Stimulated activated CD4-positive, alpha-beta T cell treated with anti-CD3 and anti-CD28 coated beads, Interleukin-4, amount 100 ng/mL, for 24 hours (primary cell): ENCODE measurements around the gene C1orf87.
"Not testable (repeated sequence)": the region's sequence is repeated elsewhere in the genome, so short reads cannot be mapped to it uniquely, and the experiment has no call there.

ENCODE experiments used
- DNase-seq: peaks from one replicate; pipeline ENCODE4 v3.0.0-alpha.2; 2020

The C1orf87 gene

DNA sequence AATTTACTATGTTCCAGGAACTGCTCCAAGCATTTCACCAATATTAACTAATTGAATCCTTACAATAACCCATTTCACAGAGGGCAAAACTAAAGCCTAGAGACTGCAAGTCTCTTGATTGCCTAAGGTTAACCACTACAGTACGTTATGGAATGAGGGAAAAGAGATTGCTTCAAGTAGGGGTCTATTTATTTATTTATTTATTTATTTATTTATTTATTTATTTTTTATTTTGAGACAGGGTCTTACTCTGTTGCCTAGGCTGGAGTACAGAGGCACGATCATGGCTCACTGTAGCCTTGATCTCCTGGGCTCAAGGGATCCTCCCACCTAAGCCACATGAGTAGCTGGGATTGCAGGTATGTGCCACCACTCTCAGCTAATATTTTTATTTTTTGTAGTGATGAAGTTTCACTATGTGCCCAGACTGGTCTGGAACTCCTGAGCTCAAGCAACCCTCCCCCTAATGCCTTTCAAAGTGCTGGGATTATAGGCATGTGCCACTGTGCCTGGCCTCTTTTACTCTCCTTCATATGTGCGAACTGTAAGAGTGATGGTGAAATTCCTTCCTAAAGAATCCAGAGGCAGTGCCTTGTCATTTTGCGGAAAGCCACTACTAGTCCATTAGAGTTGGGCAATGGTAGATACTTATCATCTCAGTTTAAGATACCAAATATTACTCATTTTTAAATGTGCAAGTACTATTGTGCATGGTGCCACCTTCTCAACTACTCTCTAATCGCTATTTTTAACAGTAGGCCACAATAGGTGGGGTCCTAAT is 81.3 kb downstream of the C1orf87 start:
- DNase-seq = no peak

DNA sequence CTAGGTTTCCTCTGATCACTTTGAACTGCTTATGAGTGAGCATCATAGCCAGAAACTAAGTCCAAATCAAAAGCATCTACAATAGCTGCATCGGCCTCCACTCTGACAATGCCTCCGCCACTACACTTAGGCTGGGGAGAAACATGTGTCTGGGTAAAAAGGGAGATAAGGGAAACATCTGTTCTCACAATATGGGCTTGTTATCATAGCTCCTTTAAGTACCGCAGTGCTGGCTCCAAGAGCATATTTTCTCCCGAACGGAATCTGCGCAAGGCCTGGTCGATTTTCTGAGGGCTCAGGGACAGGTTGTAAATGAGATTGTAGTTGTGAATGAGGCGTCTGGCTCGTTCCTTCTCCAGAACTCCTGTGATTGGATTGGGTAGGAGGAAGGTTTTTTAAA is 83.1 kb downstream of the C1orf87 start:
- no peak for DNase-seq

GRCh38 chr1:59986516-59987310 is 86.9 kb downstream of the C1orf87 start:
- no peak for DNase-seq

DNA sequence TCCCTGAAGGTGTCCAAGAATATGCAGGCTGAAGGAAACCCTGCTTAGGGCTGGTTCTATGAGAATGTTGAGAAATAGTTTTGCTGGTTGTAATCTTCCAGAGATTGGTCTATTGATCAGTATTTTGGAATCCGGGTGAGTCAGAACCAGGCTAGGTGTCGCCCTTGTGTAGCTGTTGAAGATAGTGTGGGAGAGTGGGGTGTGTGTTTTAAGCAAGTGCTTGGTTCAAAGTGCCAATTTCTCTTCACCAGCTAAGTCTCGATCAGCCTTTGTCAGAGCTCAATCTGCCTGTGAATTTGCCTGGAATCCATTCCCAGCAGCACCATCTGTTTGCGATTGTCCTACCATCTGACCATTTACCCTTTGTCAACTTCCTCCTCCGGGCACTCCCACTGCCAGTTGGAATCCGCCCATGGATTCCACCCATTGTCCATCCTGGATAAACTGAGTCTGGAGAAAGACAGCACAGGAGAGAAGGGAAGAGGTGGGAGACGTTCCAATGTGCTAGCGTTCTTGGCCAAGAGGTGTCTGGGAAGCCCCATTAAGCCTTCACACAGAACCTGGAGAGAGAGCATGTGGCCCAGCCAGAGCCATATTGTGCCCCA is 87.6 kb downstream of the C1orf87 start:
- no peak for DNase-seq

- DNase-seq = no peak
These were observed 93.9 kb downstream of the C1orf87 start for GRCh38 chr1:59979666-59980065.

GRCh38 chr1:59978511-59978910 is 95.1 kb downstream of the C1orf87 start:
- DNase-seq = no peak

GRCh38 chr1:59978026-59978425 is 95.5 kb downstream of the C1orf87 start:
- DNase-seq = no peak

DNA sequence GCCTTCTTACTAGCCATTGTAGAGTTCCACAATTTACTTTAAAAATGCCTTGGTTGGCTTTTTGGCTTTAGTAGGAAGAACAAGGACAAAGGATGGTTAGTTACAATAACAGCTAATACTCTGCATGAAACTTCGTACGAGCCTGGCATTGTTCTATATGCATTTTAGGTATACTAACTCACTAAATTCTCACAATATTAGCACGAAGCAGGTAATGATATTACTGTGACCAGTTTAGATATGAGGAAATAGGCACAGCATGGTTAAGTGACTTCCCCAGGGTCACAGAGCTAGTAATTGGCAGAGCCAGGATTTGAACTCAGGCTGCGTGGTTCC is 96.5 kb downstream of the C1orf87 start:
- DNase-seq = no peak

GRCh38 chr1:59976194-59977074 is 97.1 kb downstream of the C1orf87 start:
- DNase-seq = peak; percentile 48

- DNase-seq = no peak
These were observed 99.9 kb downstream of the C1orf87 start for GRCh38 chr1:59973719-59974118.

- DNase-seq = no peak
These were observed 101.2 kb downstream of the C1orf87 start for GRCh38 chr1:59972216-59972927.

- peak; percentile 43 for DNase-seq
These were observed 102.1 kb downstream of the C1orf87 start for GRCh38 chr1:59971464-59971911.

DNA sequence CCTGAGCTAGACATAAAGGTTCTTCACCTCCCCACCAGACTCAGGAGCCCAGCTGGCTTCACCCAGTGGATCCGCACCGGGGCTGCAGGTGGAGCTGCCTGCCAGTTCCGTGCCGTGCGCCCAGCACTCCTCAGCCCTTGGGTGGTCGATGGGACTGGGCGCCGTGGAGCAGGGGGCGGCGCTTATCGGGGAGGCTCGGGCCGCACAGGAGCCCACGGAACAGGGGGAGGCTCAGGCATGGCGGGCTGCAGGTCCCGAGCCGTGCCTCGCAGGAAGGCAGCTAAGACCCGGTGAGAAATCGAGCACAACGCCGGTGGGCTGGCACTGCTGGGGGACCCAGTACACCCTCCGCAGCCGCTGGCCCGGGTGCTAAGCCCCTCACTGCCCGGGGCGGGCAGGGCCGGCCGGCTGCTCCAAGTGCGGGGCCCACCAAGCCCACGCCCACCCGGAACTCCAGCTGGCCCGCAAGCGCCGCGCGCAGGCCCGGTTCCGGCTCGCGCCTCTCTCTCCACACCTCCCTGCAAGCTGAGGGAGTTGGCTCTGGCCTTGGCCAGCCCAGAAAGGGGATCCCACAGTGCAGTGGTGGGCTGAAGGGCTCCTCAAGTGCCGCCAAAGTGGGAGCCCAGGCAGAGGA is 103.9 kb downstream of the C1orf87 start:
- not testable (repeated sequence) for DNase-seq

DNA sequence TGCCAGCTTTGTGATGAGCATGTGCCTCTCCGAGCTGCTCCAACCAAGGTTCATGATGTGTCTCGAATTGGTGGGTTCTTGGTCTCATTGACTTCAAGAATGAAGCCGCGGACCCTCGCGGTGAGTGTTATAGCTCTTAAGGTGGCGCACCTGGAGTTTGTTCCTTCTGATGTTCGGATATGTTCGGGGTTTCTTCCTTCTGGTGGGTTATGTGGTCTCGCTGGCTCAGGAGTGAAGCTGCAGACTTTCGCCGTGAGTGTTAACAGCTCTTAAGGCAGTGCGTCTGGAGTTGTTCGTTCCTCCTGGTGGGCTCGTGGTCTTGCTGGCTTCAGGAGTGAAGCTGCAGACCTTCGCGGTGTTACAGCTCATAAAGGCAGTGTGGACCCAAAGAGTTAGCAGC is 104.8 kb downstream of the C1orf87 start:
- DNase-seq = not testable (repeated sequence)

DNA sequence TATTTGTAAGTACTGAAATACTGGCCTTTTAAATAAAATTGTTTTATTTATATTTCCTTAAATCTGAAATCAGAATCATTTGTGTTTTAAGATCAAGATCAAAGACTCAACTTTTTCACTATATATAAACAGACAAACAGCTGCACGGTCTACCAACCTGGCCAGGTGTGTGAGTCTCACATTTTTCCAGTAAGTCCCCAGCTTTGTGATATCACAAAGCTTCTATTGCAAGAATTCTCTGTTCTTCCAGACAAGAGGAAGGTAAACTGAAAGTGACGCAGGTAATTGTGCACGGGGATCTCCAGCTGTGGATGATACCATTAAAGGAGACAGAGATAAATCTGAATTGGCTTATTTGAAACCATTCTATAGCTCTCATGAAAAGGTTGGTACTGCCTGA is 105.8 kb downstream of the C1orf87 start:
- no peak for DNase-seq

DNA sequence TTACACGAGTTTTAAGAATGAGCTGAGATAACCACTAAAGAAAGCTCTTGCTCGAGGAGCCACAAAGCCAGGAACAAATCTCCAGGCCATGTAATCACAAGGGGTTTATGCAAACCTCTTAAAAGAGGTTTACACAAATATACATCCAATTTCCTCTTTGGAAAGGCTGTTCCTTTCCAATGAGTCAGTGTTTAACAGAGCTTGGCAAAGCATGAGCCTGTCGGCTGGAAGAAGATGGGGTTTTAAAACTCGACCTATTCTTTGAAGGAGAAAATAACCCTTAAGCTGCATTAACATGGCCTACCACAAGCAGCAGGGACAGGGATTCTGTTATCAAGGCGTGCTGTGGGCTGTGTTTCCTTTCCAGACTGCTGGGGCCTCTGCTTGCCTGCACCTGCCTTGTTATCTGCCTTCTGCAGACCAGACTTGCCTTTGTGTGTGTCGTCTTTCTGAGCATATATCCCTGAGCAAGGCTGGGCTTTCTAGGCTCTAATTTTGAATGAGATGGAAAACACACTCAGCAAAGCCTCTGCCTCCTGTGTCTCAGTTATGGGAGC is 106.4 kb downstream of the C1orf87 start:
- no peak for DNase-seq

DNA sequence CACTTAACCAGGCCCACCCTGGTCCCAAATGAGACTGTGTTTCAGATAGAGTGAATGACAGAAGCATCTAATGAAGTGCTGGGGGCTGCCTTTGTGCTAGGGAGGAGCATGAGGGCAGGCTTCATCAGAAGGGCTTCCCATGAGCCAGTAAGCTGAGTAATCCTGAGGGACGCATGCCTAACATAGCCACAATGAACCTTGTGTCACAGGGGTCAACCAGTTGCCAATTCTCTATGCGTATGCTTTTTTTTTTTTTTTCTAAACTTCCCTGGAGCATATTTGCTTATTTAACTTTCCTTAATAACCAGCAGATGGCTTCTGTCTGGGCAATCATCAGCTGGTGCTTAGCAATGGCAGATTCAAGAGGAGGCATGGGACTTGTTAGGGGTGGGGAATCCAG is 121.5 kb downstream of the C1orf87 start:
- no peak for DNase-seq

DNA sequence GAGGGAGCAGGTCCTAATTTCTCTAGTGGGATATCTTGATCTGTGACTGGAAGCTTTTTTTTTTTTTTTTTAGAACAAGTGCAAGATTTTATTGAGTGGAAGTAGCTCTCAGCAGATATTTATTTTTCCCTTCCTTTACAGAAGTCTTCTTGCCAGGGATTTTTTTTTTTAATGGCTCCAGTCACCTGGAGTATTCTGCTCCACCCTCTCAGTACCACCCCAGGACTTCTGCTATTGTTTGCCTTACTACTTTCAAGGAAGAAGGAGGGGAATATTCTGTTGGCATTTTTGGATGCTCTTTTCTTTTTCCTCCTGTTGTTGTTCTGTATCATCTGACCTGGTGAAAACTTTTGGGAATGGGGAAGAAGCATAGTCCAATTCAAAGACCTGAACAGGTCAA is 123.9 kb downstream of the C1orf87 start:
- DNase-seq = no peak

- DNase-seq = no peak
These were observed 124.6 kb downstream of the C1orf87 start for GRCh38 chr1:59948990-59949389.

DNA sequence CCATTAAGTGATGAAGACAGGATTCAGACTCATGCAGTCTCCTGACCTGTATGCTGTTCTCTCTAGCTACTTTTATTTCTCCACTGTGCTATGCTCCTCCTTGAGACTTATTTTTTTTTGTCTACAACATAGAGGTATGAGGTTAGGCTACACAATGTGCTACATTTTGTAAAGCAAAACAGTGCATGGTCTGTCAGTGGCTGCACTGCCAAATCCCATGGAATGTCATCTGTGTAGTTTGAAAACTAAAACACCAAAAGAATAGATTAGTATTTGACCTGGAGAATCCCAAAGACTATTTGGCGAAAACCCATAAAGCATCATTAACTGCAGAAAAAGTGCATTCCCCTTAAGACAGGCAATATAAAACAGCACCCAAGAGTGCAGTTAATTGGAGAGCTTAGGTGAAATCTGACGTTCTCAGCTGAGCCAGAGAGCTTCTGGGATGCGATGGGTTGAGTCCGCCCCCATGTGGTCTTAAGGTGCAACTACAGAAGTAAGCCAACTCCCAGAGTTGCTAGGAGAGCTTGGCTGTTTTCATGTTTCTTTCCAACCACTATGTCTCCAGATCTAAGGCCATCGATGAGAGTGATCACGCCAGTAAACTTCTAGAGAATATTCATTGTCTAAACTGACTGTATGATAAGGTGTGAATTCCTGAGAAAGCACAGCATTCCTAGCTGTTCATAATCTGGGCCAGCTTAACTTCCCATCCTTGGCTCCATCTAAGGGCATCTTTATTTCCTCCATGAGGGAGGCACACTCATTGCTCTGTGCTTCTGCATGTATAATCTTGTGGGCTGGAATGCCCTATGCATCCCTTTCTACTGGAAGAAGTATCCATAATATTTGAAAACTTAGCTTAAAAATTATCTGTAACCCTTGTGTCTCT is 126.3 kb downstream of the C1orf87 start:
- peak; percentile 52 for DNase-seq
